K562 (cell line): ENCODE results near the gene DAB1. TPM values are rescaled to one million over a fixed set of nuclear protein-coding genes. Genes with fewer than 3 reads are reported as not detected.

Experiments
- ATAC-seq: fragments of 200-7000 bp; cut with Tn5 transposase; 3 replicates; pipeline ENCODE4 v1.9.1; 2020; ENCODE audit warnings: moderate library complexity
- BruUV-seq: library from RNA; stranded (reverse); fragments of 400-500 nt; replicated peaks from 2 replicates; lab custom pipeline; 2021; lab: Mats Ljungman, UMichigan
- CTCF ChIA-PET: fragments of 300-600 bp; formaldehyde crosslinking; extraction: SDS; loops from one replicate; lab custom pipeline; 2021; ENCODE audit warnings: low intra/inter-chr PET ratio; lab: Yijun Ruan, JAX
- POLR2A ChIA-PET: fragments of 300-600, 350-650 bp; sonication (Branson Sonifier 250); formaldehyde crosslinking; extraction: SDS; loops from one replicate; lab custom pipeline; 2021; ENCODE audit warnings: antibody characterized with exemption, inconsistent platforms; lab: Yijun Ruan, JAX
- DNase-seq, 4 experiments: peaks; one replicate each; pipeline versions ENCODE4 v3.0.0 to v3.0.0-alpha.2; 2011 to 2018; ENCODE audit warnings: low spot score in 3 of 4, mixed read lengths in 3 of 4; ENCODE audit errors: extremely low read depth in 1 of 4
- FAIRE-seq: peaks from 2 replicates; lab custom pipeline; 2011; peaks lifted over from hg19 to GRCh38; lab: Jason Lieb, UNC
- H2AFZ ChIP-seq: 2 replicates; pipeline ENCODE4 v1.6.0; 2011; ENCODE audit warnings: low read depth, low read length, control low read depth, inconsistent platforms
- H3K27ac ChIP-seq: fragments of 200-600 bp; 3 replicates; pipeline ENCODE4 v1.8.0; 2011; ENCODE audit warnings: low read depth, mild to moderate bottlenecking, control low read depth, inconsistent platforms, low read length, moderate library complexity, mixed read lengths; ENCODE audit errors: extremely low read depth
- H3K27me3 ChIP-seq, 2 experiments: fragments of 300-600 bp in 1 of 2; 2 replicates in 1 of 2; 3 replicates in 1 of 2; pipeline versions ENCODE4 v1.6.0 to v1.8.0; 2011; ENCODE audit warnings: inconsistent platforms in 2 of 2, low read length in 2 of 2, mild to moderate bottlenecking in 1 of 2, mixed read lengths in 1 of 2, moderate library complexity in 1 of 2; ENCODE audit not compliant: control insufficient read depth in 2 of 2, insufficient read depth in 2 of 2
- H3K36me3 ChIP-seq: fragments of 300-600 bp; 3 replicates; pipeline ENCODE4 v1.8.0; 2011; ENCODE audit warnings: mild to moderate bottlenecking, low read length, inconsistent platforms; ENCODE audit not compliant: control insufficient read depth, insufficient read depth
- H3K4me1 ChIP-seq, 2 experiments: fragments of 200-600 bp in 1 of 2; replicated peaks in 1 of 2; 2 replicates in 1 of 2; 3 replicates in 1 of 2; pipeline versions ENCODE4 v1.5.1 to v1.8.0; 2011; ENCODE audit warnings: inconsistent platforms in 2 of 2, low read length in 2 of 2, mild to moderate bottlenecking in 1 of 2, mixed read lengths in 1 of 2, moderate library complexity in 1 of 2; ENCODE audit not compliant: control insufficient read depth in 2 of 2, insufficient read depth in 2 of 2
- H3K4me2 ChIP-seq: 2 replicates; pipeline ENCODE4 v1.6.1; 2011; ENCODE audit warnings: low read length, control low read depth, inconsistent platforms, mixed read lengths; ENCODE audit not compliant: insufficient read depth
- H3K4me3 ChIP-seq: fragments of 200-600 bp; sonication (generic), shearing (Covaris generic); 2 replicates; pipeline ENCODE4 v1.5.1; 2016; ENCODE audit warnings: control low read depth, inconsistent platforms
- H3K79me2 ChIP-seq: fragments of 200-600 bp; 3 replicates; pipeline ENCODE4 v1.8.0; 2011; ENCODE audit warnings: low read length, inconsistent platforms; ENCODE audit not compliant: control insufficient read depth, insufficient read depth
- H3K9ac ChIP-seq, 2 experiments: 2 replicates each; pipeline versions ENCODE4 v1.6.0 to v1.6.1; 2011; ENCODE audit warnings: low read depth in 2 of 2, low read length in 2 of 2, control low read depth in 1 of 2, inconsistent platforms in 1 of 2, mild to moderate bottlenecking in 1 of 2, mixed read lengths in 1 of 2; ENCODE audit not compliant: insufficient read depth in 1 of 2
- H3K9me1 ChIP-seq: one replicate; pipeline ENCODE4 v1.6.0; 2011; ENCODE audit warnings: inconsistent platforms, mild to moderate bottlenecking, low read length, moderate library complexity; ENCODE audit not compliant: control insufficient read depth, insufficient read depth
- H3K9me3 ChIP-seq: replicated peaks from 2 replicates; pipeline ENCODE4 v1.5.1; 2011; ENCODE audit warnings: low read depth, low read length, inconsistent platforms; ENCODE audit not compliant: control insufficient read depth, insufficient read depth
- H4K20me1 ChIP-seq: replicated peaks from 2 replicates; pipeline ENCODE4 v1.6.1; 2011; ENCODE audit warnings: low read length, inconsistent platforms, mixed read lengths; ENCODE audit not compliant: control insufficient read depth, insufficient read depth
- BRF2 ChIP-seq: IDR thresholded peaks from 3 replicates; pipeline ENCODE4 v1.6.1; 2011; ENCODE audit warnings: borderline replicate concordance, mild to moderate bottlenecking; ENCODE audit not compliant: insufficient read length, insufficient read depth
- GATA2 ChIP-seq: sonication (generic); formaldehyde crosslinking; IDR thresholded peaks from 2 replicates; pipeline ENCODE4 v1.4.0; 2020; ENCODE audit warnings: mild to moderate bottlenecking, missing genetic modification reagents
- HMBOX1 ChIP-seq: sonication (generic); IDR thresholded peaks from 2 replicates; pipeline ENCODE4 v1.6.1; 2016
- MCM5 ChIP-seq: fragments of 450-650 bp; IDR thresholded peaks from 2 replicates; pipeline ENCODE4 v1.6.1; 2016; ENCODE audit warnings: low read depth
- PREB ChIP-seq: sonication (generic); formaldehyde crosslinking; IDR thresholded peaks from 2 replicates; pipeline ENCODE4 v1.8.1; 2023; ENCODE audit warnings: mild to moderate bottlenecking, missing genetic modification reagents
- RBM22 ChIP-seq: fragments of 200-400 bp; formaldehyde crosslinking; IDR thresholded peaks from 2 replicates; pipeline ENCODE4 v1.6.1; 2018; ENCODE audit warnings: low read length, low read depth; ENCODE audit not compliant: poor library complexity, severe bottlenecking
- RCOR1 ChIP-seq, 2 experiments: IDR thresholded peaks; 2 replicates each; pipeline ENCODE4 v1.6.1; 2012; ENCODE audit warnings: low read depth in 2 of 2, low read length in 2 of 2, borderline replicate concordance in 1 of 2, improper control_type of control experiment in 1 of 2
- XRCC3 ChIP-seq: fragments of 450-650 bp; IDR thresholded peaks from 2 replicates; pipeline ENCODE4 v1.6.1; 2017; ENCODE audit warnings: mild to moderate bottlenecking, moderate library complexity
- WGBS: fragments of 100-300 bp; shearing (Covaris generic); methylation state at CpG from one replicate; pipeline ENCODE4 v1.1.6; 2016; ENCODE audit warnings: low coverage, mixed read lengths; ENCODE audit not compliant: insufficient coverage; ENCODE audit errors: missing lambda C conversion rate; 5-methylcytosine and 5-hydroxymethylcytosine counted together
- in situ Hi-C: fragments of 300-500 bp; cut with MboI; formaldehyde crosslinking; loops from 4 replicates; pipeline ENCODE4 v1.15.0; 2018; ENCODE audit warnings: inconsistent platforms, mixed read lengths
- intact Hi-C: fragments of 100-400 bp; cut with micrococcal nuclease; formaldehyde crosslinking; loops from 2 replicates; pipeline ENCODE4 v1.14.2; 2022
- polyA plus RNA-seq, 8 experiments: library from polyadenylated mRNA; depleted of rRNA in 4 of 8; stranded (reverse) in 5 of 8; unstranded in 3 of 8; fragments of >200 nt; fragmentation: Nextera tagmentation in 2 of 8; fragmentation: Illumina TruSeq in 1 of 8; extraction: Ambion mirVana in 2 of 8; extraction: Trizol in 1 of 8; gene quantifications; 2 replicates each; pipeline versions ENCODE4 v1.2.1 to v1.2.3, GENCODE V29; 2011 to 2014; ENCODE audit warnings: inconsistent platforms in 1 of 8, missing spikeins in 1 of 8
- total RNA-seq, 7 experiments: library from RNA; depleted of rRNA in 6 of 7; stranded (reverse); fragments of >200 nt in 6 of 7; fragmentation: Illumina TruSeq in 2 of 7; extraction: Trizol in 2 of 7; gene quantifications; 2 replicates each; pipeline versions ENCODE4 v1.2.1 to v1.2.3, GENCODE V29; 2011 to 2021; ENCODE audit warnings: low replicate concordance in 1 of 7

DAB1 gene
- total and polyA plus RNA-seq, 9 of the 15 experiments (the other 6 are each of a cell fraction or from before 2014, with no cell fraction given) = not detected

GRCh38 chr1:57281324-57281723 is 142.5 kb downstream of the DAB1 start:
- H3K4me2 ChIP-seq = no peak overlapping the region
- POLR2A ChIA-PET = interaction anchor here (1.0 kb wide), 1 partner anchor 11 kb away, joined by 3 read pairs; no protein-coding TSS in a partner anchor
- no peaks in the 10 kb centered on the region for H3K9me3 ChIP-seq
- no peak overlapping the region for H3K27ac ChIP-seq
- no peak overlapping the region for H3K9ac ChIP-seq
- WGBS = 1% methylated on average over 5 of the region's 5 CpGs
- H3K4me1 ChIP-seq = no peaks in the 10 kb centered on the region
- no peaks in the 10 kb centered on the region for H3K9me1 ChIP-seq
- intact Hi-C loops (no loop called here), in situ Hi-C loops (no loop called here)
- no peak for FAIRE-seq
- no peaks in the 10 kb centered on the region; a peak in 2 of 5 replicates for H3K27me3 ChIP-seq
- BruUV-seq = no TSS peak
- no peaks in the 10 kb centered on the region for H3K36me3 ChIP-seq
- H4K20me1 ChIP-seq = no peaks in the 10 kb centered on the region; the same call in 1 of the 2 replicates
- no peak for DNase-seq
- ATAC-seq = no peak
- H3K4me3 ChIP-seq = no peak overlapping the region
- no peaks in the 10 kb centered on the region for H3K79me2 ChIP-seq
- CTCF ChIA-PET = no interaction called here
- no peak overlapping the region for H2AFZ ChIP-seq
- TF ChIP-seq PREB (CRISPR knock-in tag) = no peak
- TF ChIP-seq BRF2 = no peak
- no peak for TF ChIP-seq XRCC3
- no peak for TF ChIP-seq GATA2 (CRISPR knock-in tag)
- no peak for TF ChIP-seq RBM22
- TF ChIP-seq MCM5 = no peak
- TF ChIP-seq HMBOX1 = no peak
- TF ChIP-seq RCOR1 (IDR thresholded peaks at IDR 0.05; ENCODE audit: borderline replicate concordance in 1 of 2, low read depth in 2 of 2, low read length in 2 of 2) = no peak
